Neural progenitor cell (in vitro differentiated cells): ENCODE results near the gene ASB1. TPM values are rescaled to one million over a fixed set of nuclear protein-coding genes. Genes with fewer than 3 reads are reported as not detected.

Experiments
- DNase-seq: peaks from one replicate; pipeline ENCODE4 v3.0.0-alpha.2; 2016; ENCODE audit warnings: low spot score
- H2AFZ ChIP-seq: fragments of 200-600 bp; sonication (generic); replicated peaks from 2 replicates; pipeline ENCODE4 v1.6.1; 2016; ENCODE audit warnings: antibody characterized with exemption
- H3F3A ChIP-seq: fragments of 200-600 bp; sonication (generic); 2 replicates; pipeline ENCODE4 v1.6.1; 2016; ENCODE audit warnings: antibody characterized with exemption, low read depth
- H3K27ac ChIP-seq: fragments of 200-600 bp; sonication (generic); 2 replicates; pipeline ENCODE4 v1.5.1; 2016; ENCODE audit warnings: mild to moderate bottlenecking
- H3K27me3 ChIP-seq: fragments of 200-600 bp; sonication (generic); 2 replicates; pipeline ENCODE4 v1.6.1; 2016; ENCODE audit warnings: mild to moderate bottlenecking, moderate library complexity
- H3K36me3 ChIP-seq: fragments of 200-600 bp; sonication (generic); 2 replicates; pipeline ENCODE4 v1.5.1; 2016
- H3K4me1 ChIP-seq: fragments of 200-600 bp; sonication (generic); 2 replicates; pipeline ENCODE4 v1.6.1; 2016; ENCODE audit warnings: mixed run types
- H3K4me2 ChIP-seq: fragments of 200-600 bp; sonication (generic); 2 replicates; pipeline ENCODE4 v1.6.1; 2016
- H3K4me3 ChIP-seq: fragments of 200-600 bp; sonication (generic); 2 replicates; pipeline ENCODE4 v1.5.1; 2016
- H3K79me2 ChIP-seq: fragments of 200-600 bp; sonication (generic); 2 replicates; pipeline ENCODE4 v1.6.1; 2016; ENCODE audit warnings: low read depth
- H3K9ac ChIP-seq: fragments of 200-600 bp; sonication (generic); 2 replicates; pipeline ENCODE4 v1.6.1; 2016
- H3K9me3 ChIP-seq: fragments of 200-600 bp; sonication (generic); 2 replicates; pipeline ENCODE4 v1.5.1; 2016; ENCODE audit warnings: low read depth
- H4K20me1 ChIP-seq: fragments of 200-600 bp; sonication (generic); 2 replicates; pipeline ENCODE4 v1.6.1; 2016; ENCODE audit warnings: low read depth
- H3K27ac Mint-ChIP-seq: 3 replicates; pipeline ENCODE4 v1.8.0; 2021; ENCODE audit warnings: mixed read lengths
- H3K27me3 Mint-ChIP-seq: 2 replicates; pipeline ENCODE4 v1.8.0; 2022; ENCODE audit warnings: low read depth, mild to moderate bottlenecking, inconsistent platforms, moderate library complexity, mixed read lengths; ENCODE audit not compliant: insufficient read depth
- H3K36me3 Mint-ChIP-seq: 3 replicates; pipeline ENCODE4 v1.8.0; 2021; ENCODE audit warnings: mixed read lengths
- H3K4me1 Mint-ChIP-seq: 3 replicates; pipeline ENCODE4 v1.8.0; 2021; ENCODE audit warnings: mixed read lengths
- H3K4me3 Mint-ChIP-seq: 3 replicates; pipeline ENCODE4 v1.8.0; 2021; ENCODE audit warnings: mild to moderate bottlenecking, moderate library complexity, mixed read lengths
- H3K9me3 Mint-ChIP-seq: 3 replicates; pipeline ENCODE4 v1.8.0; 2020; ENCODE audit warnings: mixed read lengths
- CTCF ChIP-seq: fragments of 200-600 bp; sonication (generic); IDR thresholded peaks from 2 replicates; pipeline ENCODE4 v1.5.1; 2017; ENCODE audit warnings: antibody characterized with exemption, mild to moderate bottlenecking
- EZH2 ChIP-seq: fragments of 200-600 bp; sonication (generic); IDR thresholded peaks from 2 replicates; pipeline ENCODE4 v1.6.1; 2017; ENCODE audit warnings: antibody characterized with exemption, mild to moderate bottlenecking, moderate library complexity
- EZH2phosphoT487 ChIP-seq: fragments of 200-600 bp; sonication (generic); IDR thresholded peaks from 2 replicates; pipeline ENCODE4 v1.6.1; 2017; ENCODE audit warnings: antibody characterized with exemption
- total RNA-seq: library from RNA; depleted of rRNA; stranded (reverse); fragments of >200 nt; gene quantifications from 2 replicates; pipeline ENCODE4 v1.2.3, GENCODE V29; 2015; ENCODE audit warnings: low replicate concordance

ASB1 gene
- total RNA-seq, 1 donor from 2014 or later = 29.2 TPM

DNA sequence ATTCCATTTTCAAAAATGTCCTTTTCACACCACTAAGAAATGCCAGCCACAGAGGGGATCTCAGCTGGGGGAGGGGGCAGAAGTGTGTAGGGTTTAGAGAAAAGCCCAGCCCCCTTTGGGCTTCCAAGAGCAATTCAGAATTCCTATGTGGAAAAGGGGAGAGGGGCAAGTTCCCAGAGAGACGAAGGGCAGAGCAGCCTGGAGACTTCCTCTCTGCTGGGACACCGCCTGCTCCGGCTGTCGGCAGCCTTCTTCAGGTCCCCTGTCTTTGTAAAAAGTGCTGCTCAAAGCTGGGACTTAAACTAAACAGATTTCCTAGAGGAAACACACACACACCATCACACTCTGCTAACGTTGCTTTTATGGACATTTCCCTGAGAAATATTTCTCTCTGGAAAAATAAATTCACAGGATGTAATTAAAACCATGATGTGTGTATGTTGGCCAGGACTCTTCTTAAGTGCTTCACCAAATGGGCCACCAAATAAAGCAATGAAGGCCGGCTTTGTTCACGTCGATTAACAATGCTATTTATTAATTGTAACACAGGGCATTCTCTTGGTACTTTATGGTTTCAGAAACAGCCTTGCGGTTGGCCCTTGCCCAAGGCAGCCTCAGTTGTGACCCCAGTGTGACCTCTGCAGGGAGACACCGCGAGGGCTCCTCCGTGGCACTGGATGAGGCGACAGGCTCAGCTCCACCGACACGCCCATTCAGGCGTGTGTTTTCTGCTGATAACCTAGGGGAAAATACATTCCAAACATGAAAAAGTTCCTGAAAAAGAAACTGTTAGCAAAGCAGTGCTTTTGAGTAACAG lies 5.6 kb upstream of the ASB1 start:
- Histone ChIP-seq H3K9me3 (no peaks in the 10 kb centered on the region), H2AFZ (peak overlapping the region; percentile 86), H3F3A (peaks cover 22% of the 10 kb centered on the region), H3K36me3 (no peaks in the 10 kb centered on the region), H3K4me2 (peak overlapping the region; percentile 33), H3K27me3 (no peaks in the 10 kb centered on the region), H3K9ac (no peak overlapping the region), H3K79me2 (no peaks in the 10 kb centered on the region), H3K27ac (no peak overlapping the region), H4K20me1 (no peaks in the 10 kb centered on the region), H3K4me3 (no peak overlapping the region), H3K4me1 (peaks cover 27% of the 10 kb centered on the region)
- Mint-ChIP-seq H3K27me3 (no peaks in the 10 kb centered on the region), H3K36me3 (no peaks in the 10 kb centered on the region), H3K4me3 (no peak overlapping the region), H3K4me1 (peaks cover 23% of the 10 kb centered on the region), H3K9me3 (no peaks in the 10 kb centered on the region), H3K27ac (peak overlapping the region; percentile 70)
- DNase-seq = peak; percentile 37
- TF ChIP-seq EZH2phosphoT487 = no peak
- no peak for TF ChIP-seq EZH2
- no peak for TF ChIP-seq CTCF

DNA sequence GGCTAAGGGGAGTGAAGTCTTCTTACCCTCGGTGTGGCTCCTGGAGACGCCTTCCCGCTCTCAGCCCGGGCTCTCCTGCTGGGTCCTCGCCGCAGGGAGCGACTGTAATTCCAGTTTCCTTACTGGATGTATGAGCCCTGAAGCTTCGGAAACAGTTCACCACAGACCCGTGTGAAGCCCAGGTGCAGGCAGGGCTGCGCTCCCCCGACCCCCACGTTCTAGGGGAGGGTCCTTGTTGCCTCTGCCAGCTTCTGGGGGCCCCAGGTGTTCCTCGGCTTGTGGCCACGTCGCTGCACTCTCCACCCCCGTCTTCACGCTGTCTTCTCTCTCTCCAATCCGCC lies 5.1 kb upstream of the ASB1 start:
- Histone ChIP-seq H3K79me2 (no peaks in the 10 kb centered on the region), H3K4me2 (peak overlapping the region; percentile 33), H3K9me3 (no peaks in the 10 kb centered on the region), H3K27me3 (no peaks in the 10 kb centered on the region), H3K36me3 (no peaks in the 10 kb centered on the region), H3K4me1 (peaks cover 27% of the 10 kb centered on the region), H4K20me1 (no peaks in the 10 kb centered on the region), H3K27ac (no peak overlapping the region), H3F3A (peaks cover 28% of the 10 kb centered on the region), H3K9ac (no peak overlapping the region), H2AFZ (peak overlapping the region; percentile 86), H3K4me3 (no peak overlapping the region)
- DNase-seq = peak; percentile 31
- H3K27ac Mint-ChIP-seq = no peak overlapping the region
- H3K27me3 Mint-ChIP-seq = no peaks in the 10 kb centered on the region
- peaks cover 25% of the 10 kb centered on the region for H3K4me1 Mint-ChIP-seq
- no peak overlapping the region for H3K4me3 Mint-ChIP-seq
- no peaks in the 10 kb centered on the region for H3K36me3 Mint-ChIP-seq
- no peak for TF ChIP-seq EZH2
- TF ChIP-seq EZH2phosphoT487 = no peak
- no peak for TF ChIP-seq CTCF
- no peaks in the 10 kb centered on the region for H3K9me3 Mint-ChIP-seq

DNA sequence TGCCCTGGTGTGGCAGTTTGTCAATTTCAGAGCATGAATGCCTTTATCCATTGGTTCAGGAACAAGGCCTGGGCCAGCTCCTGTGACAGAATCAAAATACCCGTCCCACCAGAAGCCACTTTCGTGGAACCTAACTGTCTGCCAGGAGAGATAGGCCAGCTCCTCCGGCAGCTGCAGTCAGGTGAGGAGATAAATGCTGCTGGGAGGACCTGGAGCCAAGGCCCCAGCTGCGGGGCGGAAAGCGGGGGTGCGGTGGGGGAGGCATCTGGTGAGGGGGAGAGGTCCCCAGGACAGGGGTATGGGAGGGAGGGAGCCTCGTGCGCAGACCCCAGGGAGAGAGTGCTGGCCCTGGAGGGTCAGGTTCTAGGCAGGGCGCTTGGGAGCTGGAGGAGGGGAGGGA lies 4.4 kb upstream of the ASB1 start:
- Histone ChIP-seq H3K9ac (no peak overlapping the region), H3K27ac (no peak overlapping the region), H3K36me3 (no peaks in the 10 kb centered on the region), H3K79me2 (peaks cover 3% of the 10 kb centered on the region), H3K4me1 (peaks cover 27% of the 10 kb centered on the region), H3F3A (peaks cover 29% of the 10 kb centered on the region), H2AFZ (peak overlapping the region; percentile 86), H4K20me1 (peaks cover 2% of the 10 kb centered on the region), H3K9me3 (no peaks in the 10 kb centered on the region), H3K4me3 (no peak overlapping the region), H3K27me3 (no peaks in the 10 kb centered on the region), H3K4me2 (no peak overlapping the region)
- H3K27ac Mint-ChIP-seq = peak overlapping the region; percentile 48
- peak overlapping the region; percentile 21 for H3K4me3 Mint-ChIP-seq
- DNase-seq = no peak
- peaks cover 25% of the 10 kb centered on the region for H3K4me1 Mint-ChIP-seq
- no peaks in the 10 kb centered on the region for H3K9me3 Mint-ChIP-seq
- H3K27me3 Mint-ChIP-seq = no peaks in the 10 kb centered on the region
- TF ChIP-seq EZH2phosphoT487 (no peak), CTCF (no peak), EZH2 (no peak)
- no peaks in the 10 kb centered on the region for H3K36me3 Mint-ChIP-seq
